Brain pericyte (primary cell): ENCODE data around the gene PLCD4.
A peak's percentile ranks its signal among the peaks of the same experiment; 100 is the strongest.

ENCODE experiments used
- DNase-seq: peaks from one replicate; pipeline ENCODE4 v3.0.0-alpha.2; 2012; ENCODE audit warnings: low read depth, low spot score

Gene PLCD4

GRCh38 chr2:218664653-218665052, 57.0 kb downstream of the PLCD4 start:
- no peak for DNase-seq

GRCh38 chr2:218671097-218671653, 63.5 kb downstream of the PLCD4 start:
- DNase-seq: no peak

GRCh38 chr2:218671654-218672566, 64.2 kb downstream of the PLCD4 start, which contains the start of the genes RNF25 and STK36:
Gene RNF25, minus strand, starts transcription at chr2:218672002. Its CDS starts 32 bp downstream, at chr2:218671970.
Gene STK36, plus strand, starts transcription at chr2:218672086. Its CDS starts 744 bp downstream, at chr2:218672830.
- DNase-seq: peak; percentile 62

GRCh38 chr2:218679119-218679518, 71.4 kb downstream of the PLCD4 start:
- no peak for DNase-seq

GRCh38 chr2:218680061-218680460, 72.4 kb downstream of the PLCD4 start:
- no peak for DNase-seq
